SK-N-SH (cell line): ENCODE measurements around the gene ROPN1L. TPM values are rescaled to one million over a fixed set of nuclear protein-coding genes. Genes with fewer than 3 reads are reported as not detected.

ENCODE experiments used
- CTCF ChIA-PET: fragments of 300-600, 350-600 bp; formaldehyde crosslinking; extraction: SDS; loops from one replicate; lab custom pipeline; 2021; lab: Yijun Ruan, JAX
- POLR2A ChIA-PET: fragments of 350-600 bp; sonication (Branson Sonifier 250); formaldehyde crosslinking; extraction: SDS; loops from one replicate; lab custom pipeline; 2020; ENCODE audit warnings: antibody characterized with exemption, inconsistent platforms; lab: Yijun Ruan, JAX
- DNase-seq: peaks from one replicate; pipeline ENCODE4 v3.0.0; 2012
- H2AFZ ChIP-seq: fragments of 200-600 bp; sonication (generic); 2 replicates; pipeline ENCODE4 v1.8.1; 2016; ENCODE audit warnings: antibody characterized with exemption, mild to moderate bottlenecking, low read depth
- H3F3A ChIP-seq: fragments of 200-600 bp; sonication (generic); replicated peaks from 2 replicates; pipeline ENCODE3; 2016; ENCODE audit warnings: antibody characterized with exemption, mild to moderate bottlenecking; ENCODE audit not compliant: insufficient read depth
- H3K27ac ChIP-seq, 2 experiments: fragments of 200-500 bp in 1 of 2; fragments of 200-600 bp in 1 of 2; sonication (Bioruptor generic) in 1 of 2; sonication (generic), shearing (Covaris generic) in 1 of 2; 2 replicates each; pipeline versions ENCODE4 v1.5.1 to v1.6.1; 2014 to 2016; ENCODE audit warnings: low read depth in 2 of 2, inconsistent platforms in 1 of 2, low read length in 1 of 2, mild to moderate bottlenecking in 1 of 2, mixed read lengths in 1 of 2
- H3K27me3 ChIP-seq: fragments of 200-600 bp; sonication (generic), shearing (Covaris generic); 2 replicates; pipeline ENCODE4 v1.6.1; 2016; ENCODE audit warnings: mixed run types; ENCODE audit not compliant: insufficient read depth
- H3K36me3 ChIP-seq, 2 experiments: fragments of 200-500 bp in 1 of 2; fragments of 200-600 bp in 1 of 2; sonication (Bioruptor generic) in 1 of 2; sonication (generic) in 1 of 2; replicated peaks in 1 of 2; 2 replicates each; pipeline versions ENCODE3 to v1.5.1; 2014 to 2016; ENCODE audit warnings: low read length in 1 of 2, mild to moderate bottlenecking in 1 of 2; ENCODE audit not compliant: insufficient read depth in 2 of 2, control insufficient read depth in 1 of 2
- H3K4me1 ChIP-seq, 2 experiments: fragments of 200-500 bp in 1 of 2; fragments of 200-600 bp in 1 of 2; sonication (Bioruptor generic) in 1 of 2; sonication (generic), shearing (Covaris generic) in 1 of 2; 2 replicates each; pipeline versions ENCODE4 v1.5.1 to v1.6.1; 2014 to 2016; ENCODE audit warnings: low read depth in 1 of 2, low read length in 1 of 2, mixed run types in 1 of 2; ENCODE audit not compliant: insufficient read depth in 2 of 2, control insufficient read depth in 1 of 2
- H3K4me2 ChIP-seq: fragments of 200-600 bp; sonication (generic), shearing (Covaris generic); 2 replicates; pipeline ENCODE4 v1.6.1; 2017; ENCODE audit warnings: mixed run types
- H3K4me3 ChIP-seq, 2 experiments: fragments of 200-500 bp in 1 of 2; fragments of 200-600 bp in 1 of 2; sonication (Bioruptor generic) in 1 of 2; sonication (generic), shearing (Covaris generic) in 1 of 2; 2 replicates each; pipeline versions ENCODE4 v1.5.1 to v1.8.1; 2014 to 2016; ENCODE audit warnings: low read depth in 2 of 2, inconsistent platforms in 1 of 2, low read length in 1 of 2, mild to moderate bottlenecking in 1 of 2, mixed read lengths in 1 of 2, moderate library complexity in 1 of 2
- H3K79me2 ChIP-seq: fragments of 200-600 bp; sonication (generic); 2 replicates; pipeline ENCODE4 v1.8.1; 2017; ENCODE audit warnings: mild to moderate bottlenecking; ENCODE audit not compliant: insufficient read depth
- H3K9ac ChIP-seq: fragments of 200-600 bp; sonication (generic); 2 replicates; pipeline ENCODE4 v1.6.1; 2017; ENCODE audit warnings: mixed run types
- H3K9me2 ChIP-seq: fragments of 200-600 bp; sonication (generic); 2 replicates; pipeline ENCODE4 v1.6.1; 2017; ENCODE audit warnings: mixed run types
- H3K9me3 ChIP-seq: fragments of 200-600 bp; sonication (generic); 2 replicates; pipeline ENCODE4 v1.6.1; 2017; ENCODE audit warnings: mixed run types, mild to moderate bottlenecking, moderate library complexity
- H4K20me1 ChIP-seq: fragments of 200-600 bp; sonication (generic); 2 replicates; pipeline ENCODE4 v1.6.1; 2017; ENCODE audit warnings: mild to moderate bottlenecking, mixed run types; ENCODE audit not compliant: insufficient read depth
- CHD2 ChIP-seq: fragments of 150-350 bp; IDR thresholded peaks from 2 replicates; pipeline ENCODE4 v1.6.1; 2018; ENCODE audit warnings: low read length; ENCODE audit not compliant: partially characterized antibody
- CTCF ChIP-seq: fragments of 200-600 bp; sonication (generic); IDR thresholded peaks from 2 replicates; pipeline ENCODE4 v1.6.1; 2017; ENCODE audit warnings: antibody characterized with exemption, mild to moderate bottlenecking, moderate library complexity
- FOSL2 ChIP-seq: IDR thresholded peaks from 2 replicates; pipeline ENCODE4 v1.4.0; 2012; ENCODE audit warnings: low read depth, mild to moderate bottlenecking, moderate library complexity, borderline replicate concordance
- POLR2AphosphoS5 ChIP-seq: IDR thresholded peaks from 2 replicates; pipeline ENCODE4 v1.6.1; 2012; ENCODE audit warnings: low read depth, low read length
- RCOR1 ChIP-seq: fragments of 150-350 bp; IDR thresholded peaks from 2 replicates; pipeline ENCODE4 v1.6.1; 2017; ENCODE audit warnings: antibody characterized with exemption, low read length
- REST ChIP-seq: IDR thresholded peaks from 2 replicates; pipeline ENCODE4 v1.6.1; 2012; ENCODE audit warnings: mild to moderate bottlenecking, low read depth, low read length, moderate library complexity
- RFX5 ChIP-seq: IDR thresholded peaks from 2 replicates; pipeline ENCODE4 v1.6.1; 2012; ENCODE audit warnings: mild to moderate bottlenecking, improper control_type of control experiment, low read length
- SMC3 ChIP-seq: IDR thresholded peaks from 2 replicates; pipeline ENCODE4 v1.6.1; 2012; ENCODE audit warnings: low read depth, low read length, improper control_type of control experiment
- TAF1 ChIP-seq: IDR thresholded peaks from 2 replicates; pipeline ENCODE4 v1.6.1; 2012; ENCODE audit warnings: low read depth, mild to moderate bottlenecking, low read length, moderate library complexity, borderline replicate concordance
- TCF12 ChIP-seq: IDR thresholded peaks from 2 replicates; pipeline ENCODE4 v1.4.0; 2012
- TEAD4 ChIP-seq: IDR thresholded peaks from 2 replicates; pipeline ENCODE4 v1.4.0; 2012; ENCODE audit warnings: mild to moderate bottlenecking, borderline replicate concordance; ENCODE audit not compliant: insufficient read depth
- USF1 ChIP-seq: IDR thresholded peaks from 2 replicates; pipeline ENCODE4 v1.4.0; 2012; ENCODE audit warnings: low read depth, borderline replicate concordance
- YY1 ChIP-seq: IDR thresholded peaks from 2 replicates; pipeline ENCODE4 v1.4.0; 2012; ENCODE audit warnings: low read depth, mild to moderate bottlenecking
- WGBS: methylation state at CpG from one replicate; pipeline ENCODE4 v1.1.6; 2017; ENCODE audit warnings: low lambda C conversion rate; 5-methylcytosine and 5-hydroxymethylcytosine counted together
- polyA plus RNA-seq, 3 experiments: library from polyadenylated mRNA; depleted of rRNA; stranded (reverse); fragments of >200 nt; gene quantifications; 2 replicates each; pipeline ENCODE4 v1.2.3, GENCODE V29; 2012

Gene ROPN1L
- polyA plus RNA-seq, 1 of the 3 experiments (the other 2 are of a cell fraction), result 0.31 TPM

GRCh38 chr5:10438301-10438700, 3.4 kb upstream of the ROPN1L start:
- H3K79me2 ChIP-seq, result no peaks in the 10 kb centered on the region; the same call in 1 of the 2 replicates
- H3K4me2 ChIP-seq, result no peak overlapping the region
- H3K27me3 ChIP-seq, result no peaks in the 10 kb centered on the region
- H3K9ac ChIP-seq, result no peak overlapping the region
- DNase-seq, result no peak
- H3K27ac ChIP-seq, result no peak overlapping the region
- 92% methylated on average over 4 of the region's 4 CpGs for whole genome bisulfite sequencing
- TF ChIP-seq YY1, result no peak
- no peak for TF ChIP-seq USF1
- TF ChIP-seq SMC3, result no peak
- TF ChIP-seq TCF12, result no peak
- no peak for TF ChIP-seq TEAD4
- no peak for TF ChIP-seq CTCF
- TF ChIP-seq RFX5, result no peak
- TF ChIP-seq REST, result no peak
- TF ChIP-seq FOSL2, result no peak
- TF ChIP-seq CHD2, result no peak
- TF ChIP-seq POLR2AphosphoS5, result no peak
- TF ChIP-seq RCOR1, result no peak
- TF ChIP-seq TAF1, result no peak
- no peaks in the 10 kb centered on the region for H3K9me3 ChIP-seq
- ChIA-PET CTCF (interaction anchor here (0.9 to 1.7 kb wide), 2 partner anchors 154 to 189 kb away, joined by 3 to 4 read pairs; no protein-coding TSS in a partner anchor), POLR2A (no interaction called here)
- H3K4me3 ChIP-seq, result no peak overlapping the region
- no peak overlapping the region for H2AFZ ChIP-seq
- H4K20me1 ChIP-seq, result no peaks in the 10 kb centered on the region
- H3F3A ChIP-seq, result peaks cover 36% of the 10 kb centered on the region
- peaks cover 0 to 8% of the 10 kb centered on the region in 2 experiments; a peak in 1 of 4 replicates for H3K4me1 ChIP-seq
- H3K36me3 ChIP-seq, result peaks cover 45 to 52% of the 10 kb centered on the region in 2 experiments
- H3K9me2 ChIP-seq, result no peaks in the 10 kb centered on the region
